ENCODE measurements around the gene TBC1D30. TPM values are rescaled to one million over a fixed set of nuclear protein-coding genes. Genes with fewer than 3 reads are reported as not detected.

TBC1D30 gene
- total RNA-seq, 4 donors from 2014 or later: 0.35 to 6.7 (median 2.5) TPM

DNA sequence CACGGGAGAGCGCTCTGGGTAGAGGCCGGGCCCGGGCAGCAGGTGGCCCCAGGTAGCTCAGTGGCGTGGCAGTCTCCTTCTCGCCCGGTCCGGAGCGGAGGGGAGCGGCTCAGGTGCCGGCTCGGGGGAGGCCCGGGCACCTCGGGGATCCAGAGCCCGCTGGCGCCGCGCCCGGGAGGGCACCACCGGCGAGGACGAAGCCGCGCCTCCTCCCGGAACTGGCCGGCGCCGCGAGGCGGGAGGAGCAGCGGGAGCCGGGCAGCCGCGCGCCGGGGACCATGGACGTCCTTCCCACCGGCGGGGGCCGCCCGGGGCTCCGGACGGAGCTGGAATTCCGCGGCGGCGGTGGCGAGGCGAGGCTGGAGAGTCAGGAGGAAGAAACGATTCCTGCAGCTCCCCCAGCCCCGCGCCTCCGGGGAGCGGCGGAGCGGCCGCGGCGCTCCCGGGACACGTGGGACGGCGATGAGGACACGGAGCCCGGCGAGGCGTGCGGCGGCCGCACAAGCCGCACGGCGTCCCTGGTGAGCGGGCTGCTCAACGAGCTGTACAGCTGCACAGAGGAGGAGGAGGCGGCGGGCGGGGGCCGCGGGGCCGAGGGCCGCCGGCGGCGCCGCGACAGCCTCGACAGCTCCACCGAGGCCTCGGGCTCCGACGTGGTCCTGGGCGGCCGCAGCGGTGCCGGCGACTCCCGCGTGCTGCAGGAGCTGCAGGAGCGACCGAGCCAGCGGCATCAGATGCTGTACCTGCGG, 43.7 kb upstream of the TBC1D30 start:
- TF ChIP-seq POLR2AphosphoS5 (IDR thresholded peaks at IDR 0.05): no peak
- no peak for TF ChIP-seq EP300 (IDR thresholded peaks at IDR 0.05)
- TF ChIP-seq, protein P1, sequence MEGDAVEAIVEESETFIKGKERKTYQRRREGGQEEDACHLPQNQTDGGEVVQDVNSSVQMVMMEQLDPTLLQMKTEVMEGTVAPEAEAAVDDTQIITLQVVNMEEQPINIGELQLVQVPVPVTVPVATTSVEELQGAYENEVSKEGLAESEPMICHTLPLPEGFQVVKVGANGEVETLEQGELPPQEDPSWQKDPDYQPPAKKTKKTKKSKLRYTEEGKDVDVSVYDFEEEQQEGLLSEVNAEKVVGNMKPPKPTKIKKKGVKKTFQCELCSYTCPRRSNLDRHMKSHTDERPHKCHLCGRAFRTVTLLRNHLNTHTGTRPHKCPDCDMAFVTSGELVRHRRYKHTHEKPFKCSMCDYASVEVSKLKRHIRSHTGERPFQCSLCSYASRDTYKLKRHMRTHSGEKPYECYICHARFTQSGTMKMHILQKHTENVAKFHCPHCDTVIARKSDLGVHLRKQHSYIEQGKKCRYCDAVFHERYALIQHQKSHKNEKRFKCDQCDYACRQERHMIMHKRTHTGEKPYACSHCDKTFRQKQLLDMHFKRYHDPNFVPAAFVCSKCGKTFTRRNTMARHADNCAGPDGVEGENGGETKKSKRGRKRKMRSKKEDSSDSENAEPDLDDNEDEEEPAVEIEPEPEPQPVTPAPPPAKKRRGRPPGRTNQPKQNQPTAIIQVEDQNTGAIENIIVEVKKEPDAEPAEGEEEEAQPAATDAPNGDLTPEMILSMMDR (IDR thresholded peaks at IDR 0.05): no peak
- no peak for TF ChIP-seq POLR2A (IDR thresholded peaks at IDR 0.05)
- H3K4me3 ChIP-seq: peak overlapping the region; percentile 32 to 67
- H3K9me3 ChIP-seq: peaks cover 0 to 11% (median 0%) of the 10 kb centered on the region in 3 donors
- H3K4me1 ChIP-seq: peaks cover 0 to 26% (median 3%) of the 10 kb centered on the region in 3 donors
- peak; percentile 72 for ATAC-seq
- H3K27ac ChIP-seq: peak overlapping the region in 3 of 4 donors; percentile 13 to 73 (median 54)
- 0% methylated on average over 6 of the region's 103 CpGs; no CpG with 5 or more reads in 1 of the 2 donors for WGBS, 2 donors (ENCODE audit: low coverage in 1 of 2)
- peaks cover 55% of the 10 kb centered on the region for H3K27me3 ChIP-seq
- H3K36me3 ChIP-seq: no peaks in the 10 kb centered on the region

- Histone ChIP-seq H3K4me1 (peaks cover 0 to 26% (median 3%) of the 10 kb centered on the region in 3 donors), H3K9me3 (peaks cover 0 to 3% (median 0%) of the 10 kb centered on the region in 3 donors), H3K4me3 (peak overlapping the region; percentile 32 to 67), H3K36me3 (no peaks in the 10 kb centered on the region), H3K27ac (peak overlapping the region in 2 of 4 donors; percentile 13 to 73), H3K27me3 (peaks cover 64% of the 10 kb centered on the region)
- TF ChIP-seq EP300 (IDR thresholded peaks at IDR 0.05) (no peak), POLR2A (IDR thresholded peaks at IDR 0.05) (no peak), POLR2AphosphoS5 (IDR thresholded peaks at IDR 0.05) (no peak)
- TF ChIP-seq, protein P1 (IDR thresholded peaks at IDR 0.05): no peak
- 7 to 8% methylated on average over 13 to 27 of the region's 39 CpGs for WGBS, 2 donors (ENCODE audit: low coverage in 1 of 2)
- no peak for ATAC-seq
Measured at GRCh38 chr12:64781280-64782190, 42.9 kb upstream of the TBC1D30 start.

- TF ChIP-seq POLR2AphosphoS5 (IDR thresholded peaks at IDR 0.05) (no peak), POLR2A (IDR thresholded peaks at IDR 0.05) (no peak), EP300 (IDR thresholded peaks at IDR 0.05) (no peak)
- TF ChIP-seq, protein P1 (IDR thresholded peaks at IDR 0.05): no peak
- ATAC-seq: no peak
- peaks cover 69% of the 10 kb centered on the region for H3K27me3 ChIP-seq
- H3K4me3 ChIP-seq: peak overlapping the region; percentile 11 to 67
- no peaks in the 10 kb centered on the region for H3K36me3 ChIP-seq
- no peaks in the 10 kb centered on the region for H3K9me3 ChIP-seq
- H3K27ac ChIP-seq: no peak overlapping the region
- 49 to 62% methylated on average over 5 to 6 of the region's 6 CpGs for WGBS, 2 donors (ENCODE audit: low coverage in 1 of 2)
- H3K4me1 ChIP-seq: peaks cover 0 to 26% (median 3%) of the 10 kb centered on the region in 3 donors
Measured at GRCh38 chr12:64782191-64782876, 42.1 kb upstream of the TBC1D30 start.

- Histone ChIP-seq H3K4me3 (no peak overlapping the region), H3K36me3 (no peaks in the 10 kb centered on the region), H3K27me3 (peaks cover 72% of the 10 kb centered on the region), H3K27ac (no peak overlapping the region), H3K9me3 (no peaks in the 10 kb centered on the region), H3K4me1 (peaks cover 0 to 16% (median 3%) of the 10 kb centered on the region in 3 donors)
- ATAC-seq: no peak
- TF ChIP-seq, protein P1 (IDR thresholded peaks at IDR 0.05): no peak
- TF ChIP-seq POLR2AphosphoS5 (IDR thresholded peaks at IDR 0.05): no peak
- TF ChIP-seq EP300 (IDR thresholded peaks at IDR 0.05): no peak
- TF ChIP-seq POLR2A (IDR thresholded peaks at IDR 0.05): no peak
- WGBS, 2 donors (ENCODE audit: low coverage in 1 of 2): 85 to 100% methylated on average over 3 to 6 of the region's 6 CpGs
Measured at GRCh38 chr12:64785838-64786237, 38.6 kb upstream of the TBC1D30 start.

All from gastroesophageal sphincter (tissue), 4 donors.